A549 treated with Mapracorat at 1 μM for 4 hours (cell line): ENCODE data around the gene SLC15A3. TPM values are rescaled to one million over a fixed set of nuclear protein-coding genes. Genes with fewer than 3 reads are reported as not detected.

Source experiments
- total RNA-seq: library from RNA; stranded (reverse); fragments of 200-300 nt; extraction: Qiagen RNA extraction; gene quantifications from 5 replicates; pipeline ENCODE4 v1.2.3, GENCODE V29; 2022

SLC15A3 gene
- total RNA-seq, result not detected in 5 replicates

DNA sequence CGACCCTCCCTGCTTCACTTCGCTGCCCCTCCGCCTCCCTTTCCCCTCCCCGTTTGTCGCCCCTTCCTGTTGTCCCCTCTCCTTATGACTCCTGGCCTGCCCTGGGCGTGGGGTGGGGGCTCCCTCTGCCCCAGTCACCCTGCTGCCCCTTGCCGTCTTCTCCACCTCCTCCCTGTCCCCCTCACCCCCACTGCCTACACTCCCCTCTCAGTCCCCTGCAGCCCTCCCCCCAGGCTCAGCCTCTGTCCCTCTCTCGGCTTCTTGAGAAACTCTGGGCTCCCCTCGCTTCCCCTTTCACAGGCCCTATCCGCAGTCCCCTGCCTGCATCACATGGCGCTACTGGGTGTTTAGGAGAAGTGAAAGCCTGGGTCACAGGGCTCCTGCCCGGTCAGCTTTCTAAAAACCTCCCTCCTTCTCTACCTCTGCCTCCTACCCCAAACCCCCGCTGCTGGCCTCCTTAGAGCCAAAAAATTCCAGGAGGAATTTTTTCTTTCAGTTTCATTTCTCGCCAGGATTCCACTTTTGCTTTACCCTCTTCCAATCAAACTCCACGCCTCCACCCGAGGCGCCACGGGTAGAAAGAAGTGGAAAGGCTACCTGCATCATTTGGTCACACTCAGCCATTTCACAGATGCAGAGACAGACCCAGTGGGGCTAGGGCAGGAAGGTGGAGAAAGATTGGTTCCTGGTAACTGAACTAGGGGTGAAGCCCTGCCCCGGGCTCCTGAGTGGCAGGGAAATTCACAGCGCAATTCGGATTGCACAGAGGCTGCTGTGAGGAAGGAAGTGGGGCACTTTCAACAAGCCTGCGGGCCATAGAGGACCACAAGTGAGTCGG lies at the start of gene SLC15A3:
Gene SLC15A3, minus strand, starts transcription at position 273 of the 838 bp plus-strand sequence. CDS start 625 bp downstream, outside the sequence.

DNA sequence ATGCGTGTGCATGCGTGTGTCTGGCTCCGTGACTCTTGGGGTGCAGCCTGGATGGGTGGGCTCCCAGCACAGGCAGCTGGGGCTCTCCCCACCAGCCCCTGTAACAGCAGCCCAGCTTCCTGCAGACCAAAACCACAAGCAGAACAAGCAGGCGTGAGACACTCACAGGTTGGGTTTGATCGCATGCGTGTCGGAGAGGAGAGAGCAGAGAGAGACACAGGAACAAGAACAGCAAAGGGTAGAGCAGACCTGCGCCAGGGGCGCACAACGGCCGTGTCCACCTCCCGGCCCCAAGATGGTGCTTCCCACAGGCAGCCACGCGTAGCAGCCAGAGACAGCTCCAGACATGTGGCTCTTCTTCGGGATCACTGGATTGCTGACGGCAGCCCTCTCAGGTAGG lies 19.5 kb upstream of the SLC15A3 start, which contains the start of gene CD6:
Gene CD6, plus strand, starts transcription at position 161 of the 400 bp plus-strand sequence. Its CDS starts 186 bp downstream, at position 347.

DNA sequence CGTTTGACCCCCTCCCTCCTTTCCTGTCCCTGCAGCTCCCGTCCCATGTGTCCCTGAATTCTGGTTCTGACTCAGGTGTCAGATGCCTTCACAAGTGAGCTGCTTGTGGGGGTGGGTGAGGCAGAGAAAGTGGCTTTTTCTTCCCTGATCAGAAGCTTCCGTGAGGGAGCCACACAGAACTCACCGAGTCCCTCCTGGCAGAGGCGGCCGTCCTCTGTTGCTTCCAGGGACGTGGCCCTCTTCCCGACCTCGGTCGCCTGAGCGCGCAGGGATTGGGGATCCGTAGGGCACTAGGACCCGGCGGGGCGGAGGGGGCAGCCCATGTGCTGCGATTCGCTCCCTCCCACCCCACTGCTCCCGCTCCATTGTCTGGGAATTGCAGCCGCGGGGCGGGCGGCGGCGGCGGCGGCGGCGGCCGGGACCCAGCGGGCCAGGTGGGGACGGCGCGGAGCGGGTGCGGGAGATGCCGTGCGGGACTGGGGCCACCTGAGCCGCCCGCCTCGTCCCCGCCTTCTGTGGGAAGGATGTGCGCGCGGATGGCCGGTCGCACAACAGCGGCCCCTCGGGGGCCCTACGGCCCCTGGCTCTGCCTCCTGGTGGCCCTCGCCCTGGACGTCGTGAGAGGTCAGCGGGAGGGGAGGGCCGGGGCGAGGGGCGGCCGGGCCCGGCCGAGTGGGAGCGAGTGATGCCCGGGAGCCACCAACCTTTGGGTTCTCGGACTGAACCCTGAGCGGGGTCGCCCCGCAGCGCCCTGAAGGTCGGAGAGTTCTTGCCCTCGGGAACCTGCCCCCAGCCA lies 27.7 kb downstream of the SLC15A3 start, which contains the start of gene TMEM132A:
Gene TMEM132A, plus strand, starts transcription at position 351 of the 796 bp plus-strand sequence. Its CDS starts 174 bp downstream, at position 525.

DNA sequence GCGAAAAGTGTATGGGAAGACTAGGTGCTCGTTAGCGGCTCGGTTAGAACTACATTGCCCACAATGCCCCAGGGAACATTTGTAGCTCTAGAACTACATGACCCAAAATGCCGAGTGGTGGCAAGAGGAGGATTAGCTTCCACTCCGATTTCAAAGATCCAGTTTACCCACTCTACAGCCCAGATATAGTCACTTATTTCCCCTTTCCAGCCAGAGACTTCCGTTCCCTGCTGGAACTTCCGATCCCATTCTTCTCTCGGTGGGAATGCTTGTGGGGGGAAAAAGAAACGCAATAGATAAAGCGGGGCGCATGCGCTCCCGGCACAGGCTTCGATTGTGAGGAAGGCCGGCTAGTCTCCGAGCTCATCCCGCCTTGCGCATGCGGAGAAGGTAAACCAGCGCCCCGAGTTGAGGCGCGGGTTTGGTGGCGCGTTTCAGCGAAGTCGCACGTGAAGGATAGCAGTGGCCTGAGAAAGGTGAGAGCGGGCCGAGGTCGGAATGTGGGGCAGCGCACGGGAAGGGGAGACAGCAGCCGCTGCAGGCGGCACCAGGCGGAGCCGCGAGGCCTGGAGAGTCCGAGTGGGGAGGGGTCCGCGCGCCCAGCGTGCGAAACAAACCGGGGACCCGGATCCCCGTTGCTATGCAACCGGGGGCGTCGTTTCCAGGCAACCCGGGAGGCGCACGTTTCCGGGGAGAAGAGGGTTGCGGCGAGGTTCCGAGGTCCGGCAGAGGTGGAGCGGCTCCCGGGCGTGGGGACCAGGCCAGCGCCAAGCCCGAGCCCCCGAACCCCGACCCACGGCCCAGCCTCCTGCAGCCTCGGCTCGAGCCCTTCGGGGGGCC lies 38.0 kb downstream of the SLC15A3 start, which contains the start of gene TMEM109:
Gene TMEM109, plus strand, starts transcription at position 366 of the 840 bp plus-strand sequence. CDS start 5,536 bp downstream, outside the sequence.

DNA sequence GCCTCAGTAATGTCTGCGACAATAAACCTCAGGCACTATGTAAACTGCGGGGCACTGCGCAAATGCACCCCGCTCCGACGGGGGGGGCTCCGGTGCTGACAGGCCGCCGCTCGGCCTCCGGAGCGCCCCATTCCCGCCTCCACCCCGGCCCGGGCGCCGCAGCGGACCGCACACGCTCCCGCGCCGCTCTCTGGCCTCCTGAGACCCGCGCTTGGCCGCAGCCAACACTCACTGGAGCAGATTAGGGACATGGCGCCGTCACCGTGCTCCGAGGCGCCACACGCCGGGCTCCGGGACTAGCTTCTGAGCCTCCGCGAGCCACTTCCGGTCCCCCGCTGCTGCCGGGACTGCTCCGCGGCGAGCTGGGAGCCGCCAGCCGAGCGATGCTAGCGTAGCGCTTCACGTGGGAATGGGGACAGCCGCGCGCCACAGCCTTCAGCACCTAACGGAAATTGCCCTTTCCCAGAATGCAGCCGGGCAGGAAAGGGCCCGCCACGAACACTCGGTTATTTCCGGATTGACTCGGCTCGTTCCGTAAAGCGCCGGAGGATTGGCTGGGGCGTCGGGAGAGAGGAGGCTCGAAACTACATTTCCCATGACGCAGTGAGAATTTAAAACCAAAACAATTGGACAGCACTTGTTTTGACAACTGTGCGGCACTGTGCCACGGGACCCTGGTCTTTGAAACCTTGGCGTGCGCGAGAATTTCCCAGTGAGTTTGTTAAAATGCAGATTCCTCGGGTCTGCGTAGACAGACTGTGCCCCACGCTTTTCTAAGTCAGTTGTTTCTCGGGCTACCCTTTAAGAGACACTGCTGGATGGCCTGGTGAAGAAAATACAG lies 45.6 kb downstream of the SLC15A3 start, which contains the start of gene PRPF19:
Gene PRPF19, minus strand, starts transcription at position 454 of the 841 bp plus-strand sequence. Its CDS starts 203 bp downstream, at position 251.

Other genes with a start within 250 kb of the SLC15A3 start
- gene MS4A18, start 227.5 kb downstream of the SLC15A3 start, total RNA-seq, result not detected in 5 replicates
- not detected in 5 replicates for gene MS4A15, start 195.3 kb downstream of the SLC15A3 start, total RNA-seq
- gene MS4A10, start 166.8 kb downstream of the SLC15A3 start, total RNA-seq, result not detected in 5 replicates
- gene CCDC86, start 110.1 kb downstream of the SLC15A3 start, total RNA-seq, result 85.4 to 107 TPM (median 94.9 TPM) in 5 replicates
- gene PTGDR2, start 96.2 kb downstream of the SLC15A3 start, total RNA-seq, result 0.05 to 0.10 TPM (median 0.08 TPM) in 4 of 5 replicates, not detected in the other
- gene ZP1, start 84.6 kb downstream of the SLC15A3 start, total RNA-seq, result 0.22 to 0.36 TPM (median 0.24 TPM) in 3 of 5 replicates, not detected in the others
- gene PRPF19, start 45.6 kb downstream of the SLC15A3 start, total RNA-seq, result 153 to 189 TPM (median 179 TPM) in 5 replicates
- gene TMEM109, start 38.0 kb downstream of the SLC15A3 start, total RNA-seq, result 103 to 128 TPM (median 121 TPM) in 5 replicates
- 91.4 to 146 TPM (median 134 TPM) in 5 replicates for gene TMEM132A, start 27.7 kb downstream of the SLC15A3 start, total RNA-seq
- 0.08 to 0.18 TPM (median 0.15 TPM) in 4 of 5 replicates, not detected in the other for gene CD6, start 19.5 kb upstream of the SLC15A3 start, total RNA-seq
- gene CD5, start 150.3 kb upstream of the SLC15A3 start, total RNA-seq, result not detected in 5 replicates
- 15.6 to 17.5 TPM (median 17.0 TPM) in 5 replicates for gene VPS37C, start 209.2 kb upstream of the SLC15A3 start, total RNA-seq